Calu3 (cell line): ENCODE results near the gene F8. TPM values are rescaled to one million over a fixed set of nuclear protein-coding genes. Genes with fewer than 3 reads are reported as not detected.

Experiments used
- BruUV-seq: library from RNA; stranded (reverse); fragments of 400-500 nt; replicated peaks from 2 replicates; lab custom pipeline; 2021; lab: Mats Ljungman, UMichigan
- CTCF ChIA-PET: fragments of 300-600 bp; sonication (Branson Sonifier 250); formaldehyde crosslinking; loops from one replicate; lab custom pipeline; 2022; ENCODE audit warnings: antibody characterized with exemption; lab: Charles Lee
- DNase-seq: peaks from one replicate; pipeline ENCODE4 v3.0.0; 2022
- H3K27ac Mint-ChIP-seq: one replicate; pipeline ENCODE4 v1.8.0; 2022; ENCODE audit warnings: mixed read lengths; ENCODE audit not compliant: unreplicated experiment
- H3K27me3 Mint-ChIP-seq: one replicate; pipeline ENCODE4 v1.8.0; 2022; ENCODE audit warnings: mixed read lengths; ENCODE audit not compliant: unreplicated experiment
- H3K36me3 Mint-ChIP-seq: one replicate; pipeline ENCODE4 v1.8.0; 2022; ENCODE audit warnings: mild to moderate bottlenecking, moderate library complexity, mixed read lengths; ENCODE audit not compliant: insufficient read depth, unreplicated experiment
- H3K4me1 Mint-ChIP-seq: one replicate; pipeline ENCODE4 v1.8.0; 2022; ENCODE audit warnings: mild to moderate bottlenecking, low read depth, mixed read lengths; ENCODE audit not compliant: unreplicated experiment
- H3K4me3 Mint-ChIP-seq: one replicate; pipeline ENCODE4 v1.8.0; 2022; ENCODE audit warnings: mild to moderate bottlenecking, low read depth, moderate library complexity, mixed read lengths; ENCODE audit not compliant: unreplicated experiment
- H3K9me3 Mint-ChIP-seq: one replicate; pipeline ENCODE4 v1.8.0; 2022; ENCODE audit warnings: low read depth, mixed read lengths; ENCODE audit not compliant: unreplicated experiment
- intact Hi-C: fragments of 100-400 bp; cut with micrococcal nuclease; formaldehyde crosslinking; loops from one replicate; pipeline ENCODE4 v1.10.0; 2022; ENCODE audit not compliant: unreplicated experiment
- total RNA-seq: library from RNA; stranded (reverse); gene quantifications from 2 replicates; pipeline ENCODE4 v1.2.3, GENCODE V29; 2022
- TF ChIP-seq, protein P1 (sequence below): fragments of 200-600 bp; IDR thresholded peaks from one replicate; pipeline ENCODE4 v1.8.0; 2022; ENCODE audit warnings: antibody characterized with exemption; ENCODE audit not compliant: unreplicated experiment

Gene F8
- total RNA-seq, 1 experiment from 2014 or later, result 1.6 TPM

DNA sequence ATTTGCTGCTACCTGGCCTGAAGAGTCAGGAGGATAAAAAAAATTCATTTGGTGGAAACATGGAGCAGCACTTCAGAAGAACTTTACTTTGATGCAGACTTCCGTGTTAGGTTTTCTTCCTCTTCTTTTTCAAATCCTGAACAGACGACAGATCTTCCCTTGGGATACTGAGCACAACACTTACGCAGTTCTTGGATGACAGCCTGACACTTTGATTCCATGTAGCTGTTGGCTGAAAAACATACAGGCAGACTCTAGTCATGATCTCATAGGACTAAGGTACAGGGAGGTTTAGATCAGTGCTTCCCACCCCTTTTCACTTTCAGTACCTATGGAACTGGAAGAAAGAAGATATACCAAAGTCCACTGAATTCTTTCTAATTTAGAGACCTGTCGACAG, 39.2 kb upstream of the F8 start:
- intact Hi-C loops, result no loop called here
- CTCF ChIA-PET, result no interaction called here
- no peak overlapping the region for H3K4me3 Mint-ChIP-seq
- BruUV-seq, result no TSS peak
- H3K4me1 Mint-ChIP-seq, result peaks cover 11% of the 10 kb centered on the region
- H3K27me3 Mint-ChIP-seq, result no peaks in the 10 kb centered on the region
- H3K36me3 Mint-ChIP-seq, result no peaks in the 10 kb centered on the region
- no peak for DNase-seq
- TF ChIP-seq, protein P1, sequence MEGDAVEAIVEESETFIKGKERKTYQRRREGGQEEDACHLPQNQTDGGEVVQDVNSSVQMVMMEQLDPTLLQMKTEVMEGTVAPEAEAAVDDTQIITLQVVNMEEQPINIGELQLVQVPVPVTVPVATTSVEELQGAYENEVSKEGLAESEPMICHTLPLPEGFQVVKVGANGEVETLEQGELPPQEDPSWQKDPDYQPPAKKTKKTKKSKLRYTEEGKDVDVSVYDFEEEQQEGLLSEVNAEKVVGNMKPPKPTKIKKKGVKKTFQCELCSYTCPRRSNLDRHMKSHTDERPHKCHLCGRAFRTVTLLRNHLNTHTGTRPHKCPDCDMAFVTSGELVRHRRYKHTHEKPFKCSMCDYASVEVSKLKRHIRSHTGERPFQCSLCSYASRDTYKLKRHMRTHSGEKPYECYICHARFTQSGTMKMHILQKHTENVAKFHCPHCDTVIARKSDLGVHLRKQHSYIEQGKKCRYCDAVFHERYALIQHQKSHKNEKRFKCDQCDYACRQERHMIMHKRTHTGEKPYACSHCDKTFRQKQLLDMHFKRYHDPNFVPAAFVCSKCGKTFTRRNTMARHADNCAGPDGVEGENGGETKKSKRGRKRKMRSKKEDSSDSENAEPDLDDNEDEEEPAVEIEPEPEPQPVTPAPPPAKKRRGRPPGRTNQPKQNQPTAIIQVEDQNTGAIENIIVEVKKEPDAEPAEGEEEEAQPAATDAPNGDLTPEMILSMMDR, result no peak
- no peaks in the 10 kb centered on the region for H3K9me3 Mint-ChIP-seq
- no peak overlapping the region for H3K27ac Mint-ChIP-seq

DNA sequence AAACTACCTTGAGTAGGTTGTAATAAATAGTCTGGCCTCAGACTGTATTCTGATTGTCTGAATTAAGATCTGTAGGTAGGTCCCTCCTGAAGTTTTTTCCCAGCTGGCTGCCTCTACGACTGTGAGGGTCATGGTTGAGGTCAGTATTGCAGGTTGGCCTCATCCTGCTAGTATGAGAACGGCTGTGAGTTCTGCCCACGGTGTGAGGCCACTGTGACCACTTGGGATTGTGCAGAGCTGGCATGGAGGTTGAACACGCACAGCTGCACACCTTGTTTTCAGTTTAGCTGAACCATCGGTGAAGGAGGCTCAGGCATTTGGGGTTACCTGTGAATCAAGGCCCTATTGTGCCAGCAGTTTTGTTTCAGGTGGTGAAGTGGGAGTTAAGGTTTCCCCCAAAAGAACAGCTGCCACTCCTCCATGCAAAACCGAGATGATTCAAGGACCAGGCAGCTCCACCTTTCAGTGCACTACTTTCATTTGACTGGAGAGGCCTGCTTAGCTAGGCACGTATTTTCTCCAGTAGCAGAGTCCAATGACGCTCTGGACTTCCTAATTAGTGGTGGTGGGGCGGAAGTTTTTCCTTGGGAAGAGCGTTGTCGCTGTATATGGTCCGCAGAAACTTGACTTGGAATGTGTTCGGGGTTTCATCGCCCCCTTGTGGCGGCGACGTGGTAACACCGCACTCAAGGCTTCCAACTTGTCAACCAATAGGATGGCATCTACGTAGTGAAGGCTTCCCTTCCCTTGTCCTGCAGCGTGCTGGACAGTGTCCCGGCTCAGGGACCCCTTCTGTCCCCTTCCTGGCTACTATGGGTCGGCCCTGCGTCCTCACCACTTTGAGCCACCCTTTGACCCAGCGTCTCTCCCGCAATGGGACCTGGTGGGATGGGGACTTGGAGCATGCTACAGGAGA, 34.6 kb upstream of the F8 start:
- Mint-ChIP-seq H3K9me3 (no peaks in the 10 kb centered on the region), H3K36me3 (no peaks in the 10 kb centered on the region), H3K4me1 (peaks cover 15% of the 10 kb centered on the region), H3K27ac (no peak overlapping the region), H3K4me3 (peak overlapping the region; percentile 36), H3K27me3 (no peaks in the 10 kb centered on the region)
- TF ChIP-seq, protein P1, result peak; percentile 61
- CTCF ChIA-PET, result no interaction called here
- peak; percentile 69 for DNase-seq
- intact Hi-C loops, result loop anchor here (1.0 to 2.0 kb wide), 2 partner anchors 28 to 76 kb away; no protein-coding TSS in a partner anchor
- BruUV-seq, result no TSS peak

DNA sequence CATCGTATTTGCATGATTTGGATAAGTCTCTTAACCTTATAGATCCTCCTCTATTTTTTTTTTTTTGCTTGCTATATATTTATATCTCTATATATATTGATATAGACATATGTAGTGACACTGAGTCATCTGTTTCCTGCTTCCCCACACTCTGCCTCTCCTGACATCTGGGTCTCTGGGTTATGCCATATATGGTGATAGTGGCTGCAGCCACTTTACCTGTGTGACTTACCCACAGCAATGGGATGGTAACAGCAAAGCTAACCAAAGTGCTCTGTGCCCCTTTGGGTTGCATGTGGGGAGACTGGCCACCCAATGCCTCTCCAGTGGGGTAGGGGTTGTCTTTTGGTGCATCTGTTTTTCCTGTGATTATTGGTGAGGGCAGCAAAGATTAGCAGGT, 33.9 kb upstream of the F8 start:
- Mint-ChIP-seq H3K4me3 (no peak overlapping the region), H3K36me3 (no peaks in the 10 kb centered on the region), H3K9me3 (no peaks in the 10 kb centered on the region), H3K27ac (no peak overlapping the region), H3K27me3 (no peaks in the 10 kb centered on the region), H3K4me1 (peaks cover 15% of the 10 kb centered on the region)
- TF ChIP-seq, protein P1, result no peak
- DNase-seq, result no peak
- CTCF ChIA-PET, result no interaction called here
- intact Hi-C loops, result loop anchor here (2.0 kb wide), 1 partner anchor 28 kb away; no protein-coding TSS in a partner anchor
- BruUV-seq, result no TSS peak

DNA sequence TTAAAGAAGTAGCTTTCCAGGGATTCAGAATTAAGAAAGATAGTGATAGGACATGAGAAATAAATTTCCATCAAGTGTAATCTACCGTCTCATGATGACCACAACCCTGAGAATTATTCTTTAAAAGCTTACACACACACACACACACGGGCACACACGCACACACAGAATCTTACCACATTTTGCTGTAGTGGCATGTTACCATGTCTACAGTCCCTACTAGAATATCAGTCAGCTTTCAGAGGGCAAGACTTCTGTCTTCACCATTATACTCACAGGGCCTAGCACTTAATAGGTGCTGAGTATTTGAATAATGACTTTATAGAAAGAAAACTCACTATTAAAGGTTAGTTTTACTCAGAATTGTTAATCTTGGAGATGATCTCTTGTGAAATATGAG, 33.0 kb upstream of the F8 start:
- Mint-ChIP-seq H3K9me3 (no peaks in the 10 kb centered on the region), H3K4me3 (no peak overlapping the region), H3K4me1 (peaks cover 15% of the 10 kb centered on the region), H3K27me3 (no peaks in the 10 kb centered on the region), H3K36me3 (no peaks in the 10 kb centered on the region), H3K27ac (no peak overlapping the region)
- no peak for DNase-seq
- no TSS peak for BruUV-seq
- TF ChIP-seq, protein P1, result no peak
- intact Hi-C loops, result no loop called here
- CTCF ChIA-PET, result no interaction called here
